IMR-90 (cell line): Measurements from ENCODE around the gene CCDC102B.

ENCODE experiments used
- BHLHE40 ChIP-seq: fragments of 150-350 bp; IDR thresholded peaks from 2 replicates; pipeline ENCODE4 v1.6.1; 2016; ENCODE audit warnings: mild to moderate bottlenecking, low read depth, low read length
- CEBPB ChIP-seq: IDR thresholded peaks from 2 replicates; pipeline ENCODE4 v1.6.1; 2012; ENCODE audit warnings: low read depth, low read length, improper control_type of control experiment
- CTCF ChIP-seq: conservative IDR thresholded peaks from 2 replicates; pipeline ENCODE4 v1.5.1; 2012; ENCODE audit warnings: mild to moderate bottlenecking, low read depth, low read length, improper control_type of control experiment
- POLR2A ChIP-seq: IDR thresholded peaks from 2 replicates; pipeline ENCODE4 v1.6.1; 2012; ENCODE audit warnings: mild to moderate bottlenecking, low read depth, low read length
- RCOR1 ChIP-seq: IDR thresholded peaks from 2 replicates; pipeline ENCODE4 v1.6.1; 2012; ENCODE audit warnings: mild to moderate bottlenecking, low read length, improper control_type of control experiment; ENCODE audit not compliant: insufficient replicate concordance

DNA sequence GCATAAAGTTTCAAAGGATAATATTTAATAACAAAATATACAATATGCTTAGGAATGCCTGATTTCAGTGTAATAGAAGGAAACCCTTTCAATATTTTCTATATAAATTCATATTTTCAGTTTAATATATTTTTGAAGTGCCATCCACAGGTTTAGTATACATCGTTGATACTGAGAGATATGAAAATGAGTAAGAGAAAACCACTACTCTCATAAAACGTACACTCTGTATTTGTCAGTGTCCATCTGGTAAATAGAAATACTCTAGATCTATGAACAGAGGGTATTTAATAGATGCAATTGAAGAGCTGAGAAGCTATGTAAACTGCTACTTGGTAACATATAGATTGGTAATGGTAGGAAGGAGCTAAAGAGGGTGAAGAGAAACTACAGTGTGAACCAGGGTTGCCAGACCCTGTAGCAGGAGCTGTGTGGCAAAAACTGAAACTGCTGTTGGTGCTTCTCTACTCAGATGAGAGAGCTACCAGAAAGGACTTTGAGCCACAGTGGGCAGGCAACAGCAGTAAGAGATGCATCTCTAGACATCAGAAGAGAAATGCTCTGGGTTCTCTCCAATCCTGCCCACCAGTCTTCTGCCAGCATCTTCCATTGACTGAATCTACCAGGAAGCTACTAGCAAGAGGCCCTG, 187.4 kb downstream of the CCDC102B start:
- TF ChIP-seq RCOR1 (no peak), CTCF (no peak), POLR2A (no peak), BHLHE40 (no peak), CEBPB (no peak)
